HepG2 (cell line): ENCODE measurements around the gene RAB35.

Experiments used
- FOXM1 ChIP-seq: sonication (generic); formaldehyde crosslinking; IDR thresholded peaks from 2 replicates; pipeline ENCODE4 v1.5.0; 2020; ENCODE audit warnings: missing genetic modification reagents
- MXI1 ChIP-seq: IDR thresholded peaks from 3 replicates; pipeline ENCODE4 v1.6.1; 2012; ENCODE audit warnings: low read depth, low read length, inconsistent platforms, borderline replicate concordance
- POLR2A ChIP-seq, 2 experiments: IDR thresholded peaks; 2 replicates each; pipeline ENCODE4 v1.6.1; 2011; ENCODE audit warnings: low read depth in 2 of 2, low read length in 2 of 2, mild to moderate bottlenecking in 1 of 2, moderate library complexity in 1 of 2; ENCODE audit not compliant: insufficient read depth in 1 of 2
- STAT5B ChIP-seq: sonication (generic); formaldehyde crosslinking; IDR thresholded peaks from 2 replicates; pipeline ENCODE4 v1.4.0; 2020; ENCODE audit warnings: missing genetic modification reagents
- ZNF589 ChIP-seq: sonication (generic); formaldehyde crosslinking; conservative IDR thresholded peaks from 2 replicates; pipeline ENCODE4 v1.8.0; 2022; ENCODE audit warnings: mild to moderate bottlenecking, moderate library complexity, missing genetic modification reagents
- ZNF780A ChIP-seq: sonication (generic); formaldehyde crosslinking; IDR thresholded peaks from 2 replicates; pipeline ENCODE4 v1.8.0; 2022; ENCODE audit warnings: mild to moderate bottlenecking, missing genetic modification reagents, moderate library complexity
- ZSCAN25 ChIP-seq: sonication (generic); formaldehyde crosslinking; IDR thresholded peaks from 2 replicates; pipeline ENCODE4 v1.8.0; 2022; ENCODE audit warnings: mild to moderate bottlenecking, missing genetic modification reagents
- ZZZ3 ChIP-seq: sonication (generic); formaldehyde crosslinking; IDR thresholded peaks from 2 replicates; pipeline ENCODE4 v1.4.0; 2020; ENCODE audit warnings: missing genetic modification reagents, mild to moderate bottlenecking, borderline replicate concordance
- TF ChIP-seq, protein P1 (sequence below): sonication (generic); formaldehyde crosslinking; IDR thresholded peaks from 2 replicates; pipeline ENCODE4 v1.4.0; 2020; ENCODE audit warnings: mild to moderate bottlenecking, low read depth, missing genetic modification reagents
- TF ChIP-seq, protein P2 (sequence below): fragments of 450-650 bp; IDR thresholded peaks from 2 replicates; pipeline ENCODE4 v1.6.1; 2016
- TF ChIP-seq, protein P3 (sequence below): sonication (generic); IDR thresholded peaks from 2 replicates; pipeline ENCODE4 v1.6.1; 2016; ENCODE audit warnings: low read depth, borderline replicate concordance
- TF ChIP-seq, protein P4 (sequence below): sonication (generic); formaldehyde crosslinking; IDR thresholded peaks from 2 replicates; pipeline ENCODE4 v1.8.0; 2022; ENCODE audit warnings: mild to moderate bottlenecking, missing genetic modification reagents; ENCODE audit not compliant: insufficient replicate concordance
- TF ChIP-seq, protein P5 (sequence below): sonication (generic); formaldehyde crosslinking; IDR thresholded peaks from 2 replicates; pipeline ENCODE4 v1.4.0; 2020; ENCODE audit warnings: mild to moderate bottlenecking, missing genetic modification reagents

DNA sequence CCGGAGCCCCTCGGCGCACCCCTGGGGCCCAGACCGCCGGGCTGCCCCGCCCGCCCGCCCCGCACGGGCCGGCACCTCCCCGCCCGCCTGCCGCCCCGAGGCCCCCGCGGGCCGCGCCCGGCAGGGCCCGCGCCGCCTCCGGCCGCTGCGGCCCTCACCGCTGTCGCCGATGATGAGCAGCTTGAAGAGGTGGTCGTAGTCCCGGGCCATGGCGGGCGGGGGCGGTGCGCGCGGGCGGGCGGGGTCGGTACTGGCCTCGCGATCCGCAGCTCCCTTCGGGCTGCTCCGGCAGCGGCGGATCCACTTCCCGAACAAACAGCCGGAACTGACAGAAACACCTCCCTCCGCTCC is at the start of gene RAB35:
- TF ChIP-seq, protein P1, sequence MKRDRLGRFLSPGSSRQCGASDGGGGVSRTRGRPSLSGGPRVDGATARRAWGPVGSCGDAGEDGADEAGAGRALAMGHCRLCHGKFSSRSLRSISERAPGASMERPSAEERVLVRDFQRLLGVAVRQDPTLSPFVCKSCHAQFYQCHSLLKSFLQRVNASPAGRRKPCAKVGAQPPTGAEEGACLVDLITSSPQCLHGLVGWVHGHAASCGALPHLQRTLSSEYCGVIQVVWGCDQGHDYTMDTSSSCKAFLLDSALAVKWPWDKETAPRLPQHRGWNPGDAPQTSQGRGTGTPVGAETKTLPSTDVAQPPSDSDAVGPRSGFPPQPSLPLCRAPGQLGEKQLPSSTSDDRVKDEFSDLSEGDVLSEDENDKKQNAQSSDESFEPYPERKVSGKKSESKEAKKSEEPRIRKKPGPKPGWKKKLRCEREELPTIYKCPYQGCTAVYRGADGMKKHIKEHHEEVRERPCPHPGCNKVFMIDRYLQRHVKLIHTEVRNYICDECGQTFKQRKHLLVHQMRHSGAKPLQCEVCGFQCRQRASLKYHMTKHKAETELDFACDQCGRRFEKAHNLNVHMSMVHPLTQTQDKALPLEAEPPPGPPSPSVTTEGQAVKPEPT (CRISPR knock-in tag): no peak
- TF ChIP-seq MXI1 (no peak), ZSCAN25 (CRISPR knock-in tag) (no peak), ZZZ3 (no peak), ZNF589 (CRISPR knock-in tag) (no peak), POLR2A (IDR thresholded peaks at IDR 0.05; ENCODE audit: insufficient read depth in 1 of 2, low read depth in 2 of 2, low read length in 2 of 2) (no peak), ZNF780A (no peak), FOXM1 (CRISPR knock-in tag) (no peak), STAT5B (CRISPR knock-in tag) (no peak)
- TF ChIP-seq, protein P2, sequence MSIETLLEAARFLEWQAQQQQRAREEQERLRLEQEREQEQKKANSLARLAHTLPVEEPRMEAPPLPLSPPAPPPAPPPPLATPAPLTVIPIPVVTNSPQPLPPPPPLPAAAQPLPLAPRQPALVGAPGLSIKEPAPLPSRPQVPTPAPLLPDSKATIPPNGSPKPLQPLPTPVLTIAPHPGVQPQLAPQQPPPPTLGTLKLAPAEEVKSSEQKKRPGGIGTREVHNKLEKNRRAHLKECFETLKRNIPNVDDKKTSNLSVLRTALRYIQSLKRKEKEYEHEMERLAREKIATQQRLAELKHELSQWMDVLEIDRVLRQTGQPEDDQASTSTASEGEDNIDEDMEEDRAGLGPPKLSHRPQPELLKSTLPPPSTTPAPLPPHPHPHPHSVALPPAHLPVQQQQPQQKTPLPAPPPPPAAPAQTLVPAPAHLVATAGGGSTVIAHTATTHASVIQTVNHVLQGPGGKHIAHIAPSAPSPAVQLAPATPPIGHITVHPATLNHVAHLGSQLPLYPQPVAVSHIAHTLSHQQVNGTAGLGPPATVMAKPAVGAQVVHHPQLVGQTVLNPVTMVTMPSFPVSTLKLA: no peak
- TF ChIP-seq, protein P3, sequence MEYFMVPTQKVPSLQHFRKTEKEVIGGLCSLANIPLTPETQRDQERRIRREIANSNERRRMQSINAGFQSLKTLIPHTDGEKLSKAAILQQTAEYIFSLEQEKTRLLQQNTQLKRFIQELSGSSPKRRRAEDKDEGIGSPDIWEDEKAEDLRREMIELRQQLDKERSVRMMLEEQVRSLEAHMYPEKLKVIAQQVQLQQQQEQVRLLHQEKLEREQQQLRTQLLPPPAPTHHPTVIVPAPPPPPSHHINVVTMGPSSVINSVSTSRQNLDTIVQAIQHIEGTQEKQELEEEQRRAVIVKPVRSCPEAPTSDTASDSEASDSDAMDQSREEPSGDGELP: no peak
- TF ChIP-seq, protein P4, sequence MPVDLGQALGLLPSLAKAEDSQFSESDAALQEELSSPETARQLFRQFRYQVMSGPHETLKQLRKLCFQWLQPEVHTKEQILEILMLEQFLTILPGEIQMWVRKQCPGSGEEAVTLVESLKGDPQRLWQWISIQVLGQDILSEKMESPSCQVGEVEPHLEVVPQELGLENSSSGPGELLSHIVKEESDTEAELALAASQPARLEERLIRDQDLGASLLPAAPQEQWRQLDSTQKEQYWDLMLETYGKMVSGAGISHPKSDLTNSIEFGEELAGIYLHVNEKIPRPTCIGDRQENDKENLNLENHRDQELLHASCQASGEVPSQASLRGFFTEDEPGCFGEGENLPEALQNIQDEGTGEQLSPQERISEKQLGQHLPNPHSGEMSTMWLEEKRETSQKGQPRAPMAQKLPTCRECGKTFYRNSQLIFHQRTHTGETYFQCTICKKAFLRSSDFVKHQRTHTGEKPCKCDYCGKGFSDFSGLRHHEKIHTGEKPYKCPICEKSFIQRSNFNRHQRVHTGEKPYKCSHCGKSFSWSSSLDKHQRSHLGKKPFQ: no peak
- TF ChIP-seq, protein P5, sequence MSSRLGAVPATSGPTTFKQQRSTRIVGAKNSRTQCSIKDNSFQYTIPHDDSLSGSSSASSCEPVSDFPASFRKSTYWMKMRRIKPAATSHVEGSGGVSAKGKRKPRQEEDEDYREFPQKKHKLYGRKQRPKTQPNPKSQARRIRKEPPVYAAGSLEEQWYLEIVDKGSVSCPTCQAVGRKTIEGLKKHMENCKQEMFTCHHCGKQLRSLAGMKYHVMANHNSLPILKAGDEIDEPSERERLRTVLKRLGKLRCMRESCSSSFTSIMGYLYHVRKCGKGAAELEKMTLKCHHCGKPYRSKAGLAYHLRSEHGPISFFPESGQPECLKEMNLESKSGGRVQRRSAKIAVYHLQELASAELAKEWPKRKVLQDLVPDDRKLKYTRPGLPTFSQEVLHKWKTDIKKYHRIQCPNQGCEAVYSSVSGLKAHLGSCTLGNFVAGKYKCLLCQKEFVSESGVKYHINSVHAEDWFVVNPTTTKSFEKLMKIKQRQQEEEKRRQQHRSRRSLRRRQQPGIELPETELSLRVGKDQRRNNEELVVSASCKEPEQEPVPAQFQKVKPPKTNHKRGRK: no peak
